ENCODE measurements around the gene MYD88.
"Not testable (repeated sequence)": the region's sequence is repeated elsewhere in the genome, so short reads cannot be mapped to it uniquely, and the experiment has no call there.

Gene MYD88

GRCh38 chr3:38147421-38147820, 9.0 kb downstream of the MYD88 start:
- peak; percentile 66 for DNase-seq

GRCh38 chr3:38148311-38148882, 9.9 kb downstream of the MYD88 start:
- DNase-seq: peak; percentile 49

GRCh38 chr3:38149708-38150107, 11.2 kb downstream of the MYD88 start:
- DNase-seq: peak; percentile 76

- DNase-seq: peak; percentile 45
These were observed 12.5 kb downstream of the MYD88 start for GRCh38 chr3:38150780-38151528.

GRCh38 chr3:38151667-38152265, 13.3 kb downstream of the MYD88 start:
- peak; percentile 82 for DNase-seq

GRCh38 chr3:38152609-38153008, 14.1 kb downstream of the MYD88 start:
- DNase-seq: no peak

- no peak for DNase-seq
These were observed 14.8 kb downstream of the MYD88 start for GRCh38 chr3:38153221-38153620.

GRCh38 chr3:38154033-38154494, 15.6 kb downstream of the MYD88 start:
- no peak for DNase-seq

GRCh38 chr3:38154625-38155255, 16.3 kb downstream of the MYD88 start:
- DNase-seq: no peak

- no peak for DNase-seq
These were observed 17.4 kb downstream of the MYD88 start for GRCh38 chr3:38155825-38156224.

GRCh38 chr3:38157117-38157516, 18.7 kb downstream of the MYD88 start:
- DNase-seq: no peak

- no peak for DNase-seq
These were observed 19.1 kb downstream of the MYD88 start for GRCh38 chr3:38157595-38157994.

GRCh38 chr3:38158472-38158871, 20.0 kb downstream of the MYD88 start:
- DNase-seq: no peak

- not testable (repeated sequence) for DNase-seq
These were observed 22.2 kb downstream of the MYD88 start for GRCh38 chr3:38160704-38161103.

- DNase-seq: peak; percentile 75
These were observed 24.8 kb downstream of the MYD88 start for GRCh38 chr3:38163117-38163840.

GRCh38 chr3:38163841-38164642, 25.6 kb downstream of the MYD88 start:
- DNase-seq: no peak

- no peak for DNase-seq
These were observed 26.1 kb downstream of the MYD88 start for GRCh38 chr3:38164643-38164951.

- DNase-seq: peak; percentile 100
These were observed 26.7 kb downstream of the MYD88 start, which contains the start of gene OXSR1 for GRCh38 chr3:38164952-38165721. OXSR1 (plus strand) TSS chr3:38165537; CDS start chr3:38165877, 340 bp downstream.

- no peak for DNase-seq
These were observed 27.4 kb downstream of the MYD88 start for GRCh38 chr3:38165722-38166387.

GRCh38 chr3:38167591-38167990, 29.1 kb downstream of the MYD88 start:
- DNase-seq: no peak
